Osteoblast (primary cell): ENCODE measurements around the gene ZNF521. TPM values are rescaled to one million over a fixed set of nuclear protein-coding genes. Genes with fewer than 3 reads are reported as not detected.

Experiments
- DNase-seq: peaks from one replicate; pipeline ENCODE4 v3.0.0; 2011; ENCODE audit warnings: low spot score, mixed read lengths; ENCODE audit not compliant: insufficient read length; ENCODE audit errors: missing footprints
- H2AFZ ChIP-seq: 2 replicates; pipeline ENCODE4 v1.6.0; 2011; ENCODE audit warnings: mild to moderate bottlenecking, low read length
- H3K27ac ChIP-seq: 2 replicates; pipeline ENCODE4 v1.5.1; 2011; ENCODE audit warnings: mild to moderate bottlenecking, low read depth, low read length, moderate library complexity
- H3K27me3 ChIP-seq: 2 replicates; pipeline ENCODE4 v1.6.0; 2012; ENCODE audit warnings: mild to moderate bottlenecking, control low read depth, inconsistent platforms, low read length, moderate library complexity; ENCODE audit not compliant: insufficient read depth
- H3K36me3 ChIP-seq: 2 replicates; pipeline ENCODE4 v1.5.1; 2011; ENCODE audit warnings: mild to moderate bottlenecking, low read length, control low read depth, moderate library complexity; ENCODE audit not compliant: insufficient read depth
- H3K4me1 ChIP-seq: 2 replicates; pipeline ENCODE4 v1.5.1; 2011; ENCODE audit warnings: mild to moderate bottlenecking, low read length, control low read depth, moderate library complexity; ENCODE audit not compliant: insufficient read depth
- H3K4me2 ChIP-seq: 2 replicates; pipeline ENCODE4 v1.6.0; 2011; ENCODE audit warnings: mild to moderate bottlenecking, low read length; ENCODE audit not compliant: insufficient read depth
- H3K4me3 ChIP-seq: fragments of 200-600 bp; sonication (generic); 3 replicates; pipeline ENCODE4 v1.5.1; 2012; ENCODE audit warnings: mild to moderate bottlenecking, low read length, inconsistent platforms; ENCODE audit not compliant: insufficient read depth
- H3K79me2 ChIP-seq: 2 replicates; pipeline ENCODE4 v1.6.0; 2012; ENCODE audit warnings: mild to moderate bottlenecking, low read length, control low read depth, inconsistent platforms; ENCODE audit not compliant: insufficient read depth
- H3K9me3 ChIP-seq: 2 replicates; pipeline ENCODE4 v1.5.1; 2011; ENCODE audit warnings: low read depth, low read length, control low read depth
- H4K20me1 ChIP-seq: 2 replicates; pipeline ENCODE4 v1.6.0; 2012; ENCODE audit warnings: mild to moderate bottlenecking, low read length, control low read depth; ENCODE audit not compliant: insufficient read depth
- CTCF ChIP-seq: IDR thresholded peaks from 2 replicates; pipeline ENCODE4 v1.5.1; 2011; ENCODE audit warnings: mild to moderate bottlenecking, low read depth, low read length, moderate library complexity; ENCODE audit errors: extremely low read depth
- total RNA-seq: library from RNA; depleted of rRNA; stranded (reverse); fragments of >200 nt; gene quantifications from 2 replicates; pipeline ENCODE4 v1.2.3, GENCODE V29; 2012

The ZNF521 gene
- total RNA-seq, 1 donor, result 27.5 TPM

GRCh38 chr18:25019086-25019860 lies 332.7 kb downstream of the ZNF521 start:
- no peaks in the 10 kb centered on the region for H3K9me3 ChIP-seq
- H3K79me2 ChIP-seq, result no peaks in the 10 kb centered on the region
- no peaks in the 10 kb centered on the region for H3K4me1 ChIP-seq
- no peak overlapping the region for H3K4me2 ChIP-seq
- H3K4me3 ChIP-seq, result no peak overlapping the region
- H3K36me3 ChIP-seq, result no peaks in the 10 kb centered on the region
- H4K20me1 ChIP-seq, result no peaks in the 10 kb centered on the region
- TF ChIP-seq CTCF, result no peak
- no peak overlapping the region for H2AFZ ChIP-seq
- no peaks in the 10 kb centered on the region for H3K27me3 ChIP-seq
- H3K27ac ChIP-seq, result no peak overlapping the region
- DNase-seq, result no peak

- no peaks in the 10 kb centered on the region for H3K36me3 ChIP-seq
- TF ChIP-seq CTCF, result no peak
- no peaks in the 10 kb centered on the region for H3K27me3 ChIP-seq
Measured at GRCh38 chr18:25016666-25017065, 335.3 kb downstream of the ZNF521 start.

GRCh38 chr18:25016181-25016580 lies 335.8 kb downstream of the ZNF521 start:
- Histone ChIP-seq H3K4me3 (no peak overlapping the region), H4K20me1 (no peaks in the 10 kb centered on the region), H3K4me2 (no peak overlapping the region), H3K4me1 (no peaks in the 10 kb centered on the region), H3K27ac (no peak overlapping the region), H2AFZ (no peak overlapping the region), H3K27me3 (no peaks in the 10 kb centered on the region), H3K9me3 (no peaks in the 10 kb centered on the region), H3K36me3 (no peaks in the 10 kb centered on the region), H3K79me2 (no peaks in the 10 kb centered on the region)
- DNase-seq, result no peak
- no peak for TF ChIP-seq CTCF

More at GRCh38 chr18:25016666-25017065, 335.3 kb downstream of the ZNF521 start:
- H3K4me1 ChIP-seq, result no peaks in the 10 kb centered on the region
- no peak overlapping the region for H2AFZ ChIP-seq
- H3K9me3 ChIP-seq, result no peaks in the 10 kb centered on the region
- no peak overlapping the region for H3K4me2 ChIP-seq
- H3K4me3 ChIP-seq, result no peak overlapping the region
- H4K20me1 ChIP-seq, result no peaks in the 10 kb centered on the region
- no peak for DNase-seq
- H3K27ac ChIP-seq, result no peak overlapping the region
- H3K79me2 ChIP-seq, result no peaks in the 10 kb centered on the region
